ENCODE data around the gene WDR70. TPM values are rescaled to one million over a fixed set of nuclear protein-coding genes. Genes with fewer than 3 reads are reported as not detected.

The WDR70 gene
- total and polyA plus RNA-seq, 4 donors = 4.0 to 17.7 (median 14.5) TPM

- TF ChIP-seq MAX (IDR thresholded peaks at IDR 0.05) (no peak), ATF3 (IDR thresholded peaks at IDR 0.05) (no peak), SP1 (IDR thresholded peaks at IDR 0.05) (no peak), ZBTB33 (IDR thresholded peaks at IDR 0.05) (no peak), EGR1 (IDR thresholded peaks at IDR 0.05; ENCODE audit: low read depth in 2 of 2) (no peak), FOXA2 (IDR thresholded peaks at IDR 0.05) (no peak), REST (IDR thresholded peaks at IDR 0.05) (no peak), NR2F2 (IDR thresholded peaks at IDR 0.05) (no peak), TAF1 (conservative IDR thresholded peaks at IDR 0.05) (no peak), HNF4A (conservative IDR thresholded peaks at IDR 0.05) (no peak), CTCF (IDR thresholded peaks at IDR 0.05; ENCODE audit: low read depth, low read length, missing input control) (no peak)
- WGBS = 97% methylated on average over 4 of the region's 4 CpGs
- Histone ChIP-seq H3K36me3 (ENCODE audit: control insufficient read depth in 4 of 4, insufficient read depth in 3 of 4, low read depth in 1 of 4, low read length in 3 of 4) (peaks cover 0 to 5% (median 1%) of the 10 kb centered on the region in 4 donors), H3K9ac (ENCODE audit: low read depth in 1 of 2, low read length in 2 of 2) (no peak overlapping the region), H3K27ac (ENCODE audit: low read depth in 1 of 2, low read length in 2 of 2) (no peak overlapping the region), H3K4me1 (ENCODE audit: control insufficient read depth in 4 of 4, insufficient read depth in 4 of 4, low read length in 3 of 4) (no peaks in the 10 kb centered on the region), H3K27me3 (ENCODE audit: control insufficient read depth in 4 of 4, insufficient read depth in 4 of 4, low read length in 3 of 4) (no peaks in the 10 kb centered on the region), H3K9me3 (ENCODE audit: control insufficient read depth in 4 of 4, low read length in 3 of 4) (no peaks in the 10 kb centered on the region), H3K4me3 (ENCODE audit: low read depth in 1 of 3, low read length in 3 of 3) (no peak overlapping the region)
- DNase-seq (ENCODE audit: low spot score) = no peak
These were observed 324.7 kb downstream of the WDR70 start for GRCh38 chr5:37703841-37704241.

GRCh38 chr5:37704406-37704805, 325.3 kb downstream of the WDR70 start:
- Histone ChIP-seq H3K9ac (ENCODE audit: low read depth in 1 of 2, low read length in 2 of 2) (no peak overlapping the region), H3K4me1 (ENCODE audit: control insufficient read depth in 4 of 4, insufficient read depth in 4 of 4, low read length in 3 of 4) (no peaks in the 10 kb centered on the region), H3K4me3 (ENCODE audit: low read depth in 1 of 3, low read length in 3 of 3) (no peak overlapping the region), H3K27ac (ENCODE audit: low read depth in 1 of 2, low read length in 2 of 2) (no peak overlapping the region), H3K27me3 (ENCODE audit: control insufficient read depth in 4 of 4, insufficient read depth in 4 of 4, low read length in 3 of 4) (no peaks in the 10 kb centered on the region), H3K9me3 (ENCODE audit: control insufficient read depth in 4 of 4, low read length in 3 of 4) (no peaks in the 10 kb centered on the region), H3K36me3 (ENCODE audit: control insufficient read depth in 4 of 4, insufficient read depth in 3 of 4, low read depth in 1 of 4, low read length in 3 of 4) (peaks cover 0 to 5% (median 1%) of the 10 kb centered on the region in 4 donors)
- 96% methylated on average over 5 of the region's 5 CpGs for WGBS
- DNase-seq (ENCODE audit: low spot score) = no peak
- TF ChIP-seq MAX (IDR thresholded peaks at IDR 0.05) (no peak), FOXA1 (IDR thresholded peaks at IDR 0.05) (no peak), SP1 (IDR thresholded peaks at IDR 0.05) (no peak), CTCF (IDR thresholded peaks at IDR 0.05; ENCODE audit: low read depth, low read length, missing input control) (no peak), TAF1 (conservative IDR thresholded peaks at IDR 0.05) (no peak), YY1 (IDR thresholded peaks at IDR 0.05) (no peak), JUND (IDR thresholded peaks at IDR 0.05) (no peak), NR2F2 (IDR thresholded peaks at IDR 0.05) (no peak), FOXA2 (IDR thresholded peaks at IDR 0.05) (no peak), ZBTB33 (IDR thresholded peaks at IDR 0.05) (no peak), REST (IDR thresholded peaks at IDR 0.05) (no peak)

All from liver (tissue), 9 donors.